Left lobe of liver (tissue), 2 donors: ENCODE results near the gene DPM3. TPM values are rescaled to one million over a fixed set of nuclear protein-coding genes. Genes with fewer than 3 reads are reported as not detected.
"Not testable (repeated sequence)": the region's sequence is repeated elsewhere in the genome, so short reads cannot be mapped to it uniquely, and the experiment has no call there.

Source experiments
- ATAC-seq: fragments of 200-7000 bp; cut with Tn5 transposase; one replicate; pipeline ENCODE4 v1.9.1; 2020; ENCODE audit warnings: mild to moderate bottlenecking, moderate library complexity
- DNase-seq: peaks from one replicate; pipeline ENCODE4 v3.0.0-alpha.2; 2020; ENCODE audit warnings: low spot score
- total RNA-seq: library from RNA; stranded (reverse); gene quantifications from one replicate; pipeline ENCODE4 v1.2.1, GENCODE V29; 2021
- donor health status: DM: no; HTN: no; CAD: no; lungs with moderate emphysema.
- donor health status: DM: no; HTN: yes; CAD: no.

DPM3 gene
- total RNA-seq, 1 donor from 2014 or later: 76.8 TPM

- not testable (repeated sequence) for ATAC-seq, DNase-seq
Observed at GRCh38 chr1:155162631-155163030, 22.3 kb upstream of the DPM3 start.

- DNase-seq (no peak), ATAC-seq (no peak)
Observed at GRCh38 chr1:155160128-155160527, 19.8 kb upstream of the DPM3 start.

DNA sequence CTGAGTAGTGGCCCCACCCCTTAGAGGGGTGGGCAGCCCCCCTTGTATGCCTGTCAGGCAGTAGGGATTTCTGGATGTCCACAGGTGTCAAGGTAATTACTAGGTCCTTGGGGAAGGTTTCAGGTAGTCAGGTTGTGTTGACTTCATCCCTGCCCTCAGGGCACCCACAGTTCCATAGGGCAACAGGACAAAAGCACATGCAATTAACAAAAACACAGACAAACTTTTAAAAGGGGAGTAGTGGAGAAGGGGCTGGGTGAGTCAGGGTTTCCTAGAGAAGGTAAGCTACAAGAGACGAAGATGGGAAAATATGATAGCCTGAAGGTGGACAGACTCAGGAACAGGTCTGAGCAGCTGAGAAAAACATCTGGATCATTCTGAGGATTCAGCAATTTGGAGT is 18.7 kb upstream of the DPM3 start:
- ATAC-seq (no peak), DNase-seq (no peak)

GRCh38 chr1:155155996-155156643 is 15.8 kb upstream of the DPM3 start:
- DNase-seq, ATAC-seq: not testable (repeated sequence)

DNA sequence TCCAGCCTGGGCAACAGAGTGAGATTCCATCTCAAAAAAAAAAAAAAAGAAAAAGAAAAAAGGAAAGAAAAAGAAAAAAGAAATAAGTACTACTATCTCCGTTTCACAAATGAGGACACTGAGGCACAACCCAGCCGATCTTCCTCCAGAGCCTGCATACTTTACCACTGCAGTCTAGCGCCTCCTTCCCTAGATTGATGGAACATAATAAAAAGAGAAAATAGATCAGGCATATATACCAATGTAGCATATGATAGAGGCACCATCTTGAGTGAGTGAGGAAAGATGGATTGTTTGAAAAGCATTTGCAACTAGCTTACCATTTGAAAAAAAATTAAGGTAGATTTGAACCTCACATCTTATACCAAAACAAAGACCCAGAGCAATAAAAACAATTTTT is 5.2 kb upstream of the DPM3 start:
- no peak for ATAC-seq
- DNase-seq: no peak

DNA sequence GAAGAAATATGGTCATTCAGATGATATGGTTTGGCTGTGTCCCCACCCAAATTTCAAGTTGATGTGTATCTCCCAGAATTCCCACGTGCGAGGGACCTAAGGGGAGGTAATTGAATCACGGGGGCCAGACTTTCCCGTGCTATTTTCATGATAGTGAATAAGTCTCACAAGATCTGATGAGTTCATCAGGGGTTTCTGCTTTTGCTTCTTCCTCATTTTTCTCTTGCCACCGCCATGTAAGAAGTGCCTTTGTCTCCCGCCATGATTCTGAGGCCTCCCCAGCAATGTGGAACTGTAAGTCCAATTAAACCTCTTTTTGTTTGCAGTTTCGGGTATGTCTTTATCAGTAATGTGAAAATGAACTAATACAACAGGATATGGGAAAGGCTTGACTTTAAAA is 1.4 kb upstream of the DPM3 start:
- no peak for DNase-seq

DNA sequence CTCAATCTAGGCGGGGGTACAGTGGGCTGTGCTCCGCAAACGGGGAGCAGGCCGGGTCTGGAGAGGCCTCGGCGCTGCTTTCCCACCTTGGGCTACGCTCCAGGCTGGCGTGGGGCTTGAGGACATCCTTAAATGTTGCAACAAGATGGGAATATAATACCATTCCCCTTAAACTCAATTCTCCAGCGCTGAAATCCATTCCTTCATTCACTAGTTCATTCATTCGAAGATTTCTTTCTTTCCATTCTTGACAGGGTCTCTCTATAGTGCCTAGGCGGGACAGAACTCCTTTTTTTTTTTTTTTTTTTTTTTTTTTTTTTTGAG is 261 bp upstream of the DPM3 start:
- DNase-seq (no peak), ATAC-seq (no peak)

More for the DNA sequence above, 1.4 kb upstream of the DPM3 start:
- ATAC-seq: no peak

DNA sequence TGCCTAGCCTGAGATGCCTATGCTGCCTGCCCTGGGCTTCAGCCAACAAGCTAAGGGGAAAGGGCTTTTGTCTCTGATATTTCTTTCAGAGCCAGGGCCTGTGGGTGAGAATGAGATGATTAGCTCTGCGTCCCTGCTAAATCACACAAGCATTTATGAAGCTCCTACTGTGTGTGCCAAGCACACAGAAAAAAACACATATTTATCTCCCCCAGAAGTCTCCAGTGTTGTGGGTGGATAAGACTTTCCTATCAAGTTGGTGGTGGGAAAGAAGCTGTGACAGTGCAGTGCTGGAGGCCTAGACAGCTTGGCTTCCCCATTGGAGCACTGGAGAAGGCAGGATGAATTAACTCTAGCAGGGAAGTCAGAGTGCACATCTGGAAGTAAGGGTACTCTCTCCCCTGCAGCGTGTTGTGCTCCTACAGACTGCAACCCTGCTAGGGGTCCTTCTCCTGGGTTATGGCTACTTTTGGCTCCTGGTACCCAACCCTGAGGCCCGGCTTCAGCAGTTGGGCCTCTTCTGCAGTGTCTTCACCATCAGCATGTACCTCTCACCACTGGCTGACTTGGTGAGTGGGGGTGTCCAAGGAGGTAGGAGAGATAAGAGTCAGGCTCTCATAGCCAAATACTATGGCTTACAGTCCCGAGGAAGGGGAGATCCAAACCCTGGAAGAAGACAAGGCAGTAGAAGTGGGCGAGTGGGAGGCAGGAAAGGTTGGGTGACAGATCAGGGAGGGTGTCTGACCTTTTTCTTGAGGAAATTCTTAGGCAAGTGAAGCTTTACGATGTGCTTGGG is 3.0 kb downstream of the DPM3 start:
- no peak for ATAC-seq

GRCh38 chr1:155136748-155137147 is 3.6 kb downstream of the DPM3 start:
- ATAC-seq (no peak), DNase-seq (no peak)

More for the DNA sequence above, 3.0 kb downstream of the DPM3 start:
- no peak for DNase-seq

- ATAC-seq: peak; percentile 75
- DNase-seq: peak; percentile 95
Observed at GRCh38 chr1:155135415-155136028, 4.8 kb downstream of the DPM3 start, which contains the start of gene SLC50A1. TSS of gene SLC50A1 (plus strand) at chr1:155135852. CDS start at chr1:155135912, 60 bp downstream.

DNA sequence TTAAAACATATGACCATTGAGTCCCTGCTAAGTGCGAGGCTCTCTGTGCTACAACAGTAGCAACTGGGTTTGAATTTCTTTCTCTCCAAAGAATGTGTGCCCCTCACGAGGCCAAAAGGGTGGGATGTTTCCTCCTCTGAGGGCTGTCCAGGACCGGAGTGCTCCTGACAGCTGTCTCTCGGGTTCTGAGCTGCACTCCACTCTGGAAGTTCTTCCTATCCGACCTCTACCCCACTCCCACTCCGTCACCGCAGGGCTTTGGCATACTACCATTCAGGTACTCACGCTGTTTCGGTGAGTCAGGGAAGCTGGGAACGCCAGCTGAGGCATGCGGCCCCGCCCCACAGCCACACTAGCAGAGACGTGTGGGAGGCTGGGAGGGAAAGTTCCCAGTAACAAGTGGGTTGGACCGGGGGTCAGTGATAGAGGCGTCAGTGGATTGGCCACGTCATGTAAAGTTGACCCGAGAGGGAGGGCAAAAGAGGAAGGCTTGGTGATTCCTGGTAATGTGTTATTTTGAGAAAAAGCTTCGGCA is 5.4 kb downstream of the DPM3 start:
- ATAC-seq (peak; percentile 49), DNase-seq (peak; percentile 88)

DNA sequence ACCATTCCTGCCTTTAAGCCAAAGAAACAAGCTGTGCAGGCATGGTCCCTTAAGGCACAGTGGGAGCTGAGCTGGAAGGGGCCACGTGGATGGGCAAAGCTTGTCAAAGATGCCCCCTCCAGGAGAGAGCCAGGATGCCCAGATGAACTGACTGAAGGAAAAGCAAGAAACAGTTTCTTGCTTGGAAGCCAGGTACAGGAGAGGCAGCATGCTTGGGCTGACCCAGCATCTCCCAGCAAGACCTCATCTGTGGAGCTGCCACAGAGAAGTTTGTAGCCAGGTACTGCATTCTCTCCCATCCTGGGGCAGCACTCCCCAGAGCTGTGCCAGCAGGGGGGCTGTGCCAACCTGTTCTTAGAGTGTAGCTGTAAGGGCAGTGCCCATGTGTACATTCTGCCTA is 6.0 kb downstream of the DPM3 start:
- DNase-seq: no peak
- no peak for ATAC-seq

GRCh38 chr1:155133799-155134281 is 6.5 kb downstream of the DPM3 start:
- ATAC-seq (peak; percentile 44), DNase-seq (peak; percentile 84)

DNA sequence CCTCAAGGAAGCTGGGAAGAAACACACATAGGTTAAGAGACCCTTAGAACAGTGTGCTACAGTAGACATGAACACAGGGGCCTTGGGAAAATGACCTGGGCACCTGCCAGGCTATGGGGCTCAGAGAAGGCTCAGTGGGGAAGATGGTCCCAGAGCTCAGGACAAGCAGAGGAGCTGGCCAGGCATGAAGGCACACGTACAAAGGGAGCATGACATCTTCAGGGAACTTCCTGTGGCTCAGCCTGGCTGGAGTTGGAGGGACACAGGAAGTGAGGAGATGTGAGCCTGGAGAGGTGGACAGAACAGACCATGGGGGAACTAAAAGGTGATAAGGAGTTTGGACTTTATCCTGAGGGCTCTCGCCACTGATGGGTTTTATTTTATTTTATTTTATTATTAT is 8.5 kb downstream of the DPM3 start:
- DNase-seq: no peak
- ATAC-seq: no peak

GRCh38 chr1:155131285-155131684 is 9.0 kb downstream of the DPM3 start:
- DNase-seq (peak; percentile 84), ATAC-seq (peak; percentile 0)

DNA sequence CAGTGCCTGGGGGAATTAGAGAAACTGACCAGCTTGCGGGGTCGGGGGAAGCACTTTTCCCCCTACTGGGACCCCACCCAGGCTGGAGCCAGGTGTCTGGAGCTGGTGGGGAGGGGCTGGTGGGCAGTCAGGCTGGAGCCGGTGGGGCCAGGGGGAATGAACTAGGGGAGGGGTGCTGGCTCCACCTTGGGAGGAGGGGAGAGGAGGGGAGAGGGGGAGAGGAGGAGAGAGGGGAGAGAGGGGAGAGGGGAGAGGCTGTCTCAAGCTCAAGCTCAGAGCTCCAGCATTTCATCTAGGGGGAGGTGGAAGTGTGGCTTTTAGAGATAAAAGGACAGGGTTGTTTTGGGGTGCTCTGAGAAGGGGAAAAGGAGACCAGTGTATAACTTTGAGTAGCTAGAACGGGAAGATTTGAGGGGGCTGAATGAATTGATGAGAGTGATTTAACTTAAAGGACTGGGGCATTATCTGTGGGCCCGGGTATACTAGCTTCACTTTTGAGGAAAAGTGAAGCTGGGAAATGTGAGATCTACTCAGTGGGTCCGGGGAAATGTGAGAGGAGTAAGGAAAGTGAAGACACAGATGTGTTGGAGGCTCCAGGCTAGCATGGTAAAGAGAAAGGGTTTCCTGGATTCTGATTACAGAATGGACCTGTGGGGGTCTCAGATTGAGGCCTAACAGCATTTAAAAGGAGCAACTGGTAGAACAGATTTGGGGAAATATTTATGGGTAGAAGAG is 9.9 kb downstream of the DPM3 start:
- DNase-seq (no peak), ATAC-seq (no peak)

DNA sequence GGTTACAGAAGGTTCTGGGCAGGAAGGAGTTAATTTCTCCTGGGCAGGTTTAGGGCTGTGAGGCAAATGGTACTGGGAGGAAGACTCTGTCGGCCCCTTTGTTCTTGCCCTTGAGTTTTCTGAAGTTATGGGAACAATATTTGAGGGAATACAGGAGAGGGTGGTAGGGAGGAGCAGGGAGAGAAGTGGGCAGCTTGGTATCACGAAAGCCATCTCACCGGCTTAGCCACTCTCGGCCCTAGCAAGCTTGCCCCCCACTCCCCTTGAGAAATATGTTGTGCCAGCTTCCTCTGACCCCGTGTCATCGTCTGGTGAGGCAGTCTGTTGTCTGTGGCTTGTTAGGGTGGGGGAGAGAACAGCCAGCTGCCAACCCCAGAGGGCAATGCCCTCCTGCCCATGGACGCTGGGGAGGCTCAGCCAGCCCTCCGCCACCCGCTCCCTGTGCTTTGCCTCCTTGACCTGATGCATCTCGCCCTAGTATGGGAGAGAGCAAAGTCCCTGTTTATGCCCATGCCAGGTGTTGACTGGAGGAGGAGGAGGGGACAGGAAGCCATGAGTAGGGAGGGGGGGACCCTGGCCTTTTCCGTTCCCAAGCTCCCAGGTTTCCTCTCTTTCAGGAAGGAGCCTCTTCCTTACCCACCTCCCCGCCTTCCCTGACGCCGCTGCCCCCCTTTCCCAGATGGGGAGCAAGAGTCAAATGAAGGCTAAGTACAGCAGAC is 11.4 kb downstream of the DPM3 start:
- ATAC-seq: peak; percentile 29

GRCh38 chr1:155127967-155128754 is 12.2 kb downstream of the DPM3 start:
- ATAC-seq (no peak), DNase-seq (no peak)

More for the DNA sequence above, 11.4 kb downstream of the DPM3 start:
- peak; percentile 91 for DNase-seq
